PC-3 (cell line): ENCODE results near the gene SH3BP4. TPM values are rescaled to one million over a fixed set of nuclear protein-coding genes. Genes with fewer than 3 reads are reported as not detected.

Experiments
- ATAC-seq: fragments of 200-7000 bp; cut with Tn5 transposase; 2 replicates; pipeline ENCODE4 v1.9.1; 2020; ENCODE audit warnings: mild to moderate bottlenecking, moderate library complexity
- BruUV-seq: library from RNA; stranded (reverse); fragments of 400-500 nt; replicated peaks from 2 replicates; lab custom pipeline; 2021; lab: Mats Ljungman, UMichigan
- CTCF ChIA-PET: fragments of 300-600 bp; sonication (Branson Sonifier 250); formaldehyde crosslinking; loops from one replicate; lab custom pipeline; 2022; ENCODE audit warnings: antibody characterized with exemption; lab: Charles Lee
- POLR2A ChIA-PET: fragments of 300-600 bp; sonication (Branson Sonifier 250); formaldehyde crosslinking; loops from one replicate; lab custom pipeline; 2022; ENCODE audit warnings: antibody characterized with exemption; ENCODE audit not compliant: unreplicated experiment; lab: Charles Lee
- DNase-seq: peaks from one replicate; pipeline ENCODE4 v3.0.0-alpha.2; 2015
- H2AFZ ChIP-seq: fragments of 300-600 bp; sonication (generic); 2 replicates; pipeline ENCODE4 v1.6.0; 2016; ENCODE audit warnings: antibody characterized with exemption, low read length
- H3F3A ChIP-seq: fragments of 300-600 bp; sonication (generic); one replicate; pipeline ENCODE4 v1.6.0; 2017; ENCODE audit warnings: antibody characterized with exemption, low read length, control low read depth, mild to moderate bottlenecking; ENCODE audit not compliant: unreplicated experiment
- H3K27ac ChIP-seq: fragments of 300-600 bp; sonication (generic); 2 replicates; pipeline ENCODE4 v1.5.1; 2016; ENCODE audit warnings: mild to moderate bottlenecking, low read length
- H3K27me3 ChIP-seq: fragments of 300-600 bp; sonication (generic); 2 replicates; pipeline ENCODE4 v1.6.1; 2016; ENCODE audit warnings: low read length, mixed read lengths
- H3K36me3 ChIP-seq: fragments of 300-600 bp; sonication (generic); 2 replicates; pipeline ENCODE4 v1.6.1; 2016; ENCODE audit warnings: low read depth, mixed run types, low read length, mixed read lengths
- H3K4me1 ChIP-seq: fragments of 300-600 bp; sonication (generic); 2 replicates; pipeline ENCODE4 v1.5.1; 2016; ENCODE audit warnings: low read length; ENCODE audit not compliant: insufficient read depth
- H3K4me2 ChIP-seq: fragments of 300-600 bp; sonication (generic); 2 replicates; pipeline ENCODE4 v1.6.0; 2016; ENCODE audit warnings: low read length
- H3K4me3 ChIP-seq: fragments of 300-600 bp; sonication (generic); 2 replicates; pipeline ENCODE4 v1.5.1; 2016; ENCODE audit warnings: mild to moderate bottlenecking, low read length, mixed read lengths
- H3K79me2 ChIP-seq: fragments of 300-600 bp; sonication (generic); 2 replicates; pipeline ENCODE4 v1.6.1; 2017; ENCODE audit warnings: low read length, mixed read lengths
- H3K9ac ChIP-seq: fragments of 300-600 bp; sonication (generic); 2 replicates; pipeline ENCODE4 v1.6.0; 2016; ENCODE audit warnings: mild to moderate bottlenecking, low read length
- H3K9me2 ChIP-seq: fragments of 300-600 bp; sonication (generic); replicated peaks from 2 replicates; pipeline ENCODE4 v1.6.1; 2016; ENCODE audit warnings: mixed run types, low read length, mixed read lengths
- H3K9me3 ChIP-seq: fragments of 300-600 bp; sonication (generic); 2 replicates; pipeline ENCODE4 v1.6.1; 2016; ENCODE audit warnings: low read length, mixed read lengths
- H4K20me1 ChIP-seq: fragments of 300-600 bp; sonication (generic); 2 replicates; pipeline ENCODE4 v1.6.1; 2016; ENCODE audit warnings: low read length, mixed read lengths
- CTCF ChIP-seq: fragments of 300-600 bp; sonication (generic); conservative IDR thresholded peaks from 2 replicates; pipeline ENCODE4 v1.5.1; 2017; ENCODE audit warnings: antibody characterized with exemption, low read depth, mild to moderate bottlenecking, low read length
- EZH2 ChIP-seq: fragments of 300-600 bp; sonication (generic); IDR thresholded peaks from one replicate; pipeline ENCODE4 v1.6.1; 2017; ENCODE audit warnings: antibody characterized with exemption, mild to moderate bottlenecking, low read length; ENCODE audit not compliant: unreplicated experiment
- EZH2phosphoT487 ChIP-seq: fragments of 300-600 bp; sonication (generic); IDR thresholded peaks from 2 replicates; pipeline ENCODE4 v1.6.1; 2018; ENCODE audit warnings: mild to moderate bottlenecking, antibody characterized with exemption, low read length, borderline replicate concordance
- intact Hi-C: fragments of 100-400 bp; cut with micrococcal nuclease; formaldehyde crosslinking; loops from 2 replicates; pipeline ENCODE4 v1.9.0; 2023
- total RNA-seq: library from RNA; depleted of rRNA; stranded (reverse); fragments of >200 nt; gene quantifications from 2 replicates; pipeline ENCODE4 v1.2.3, GENCODE V29; 2014

The SH3BP4 gene
- total RNA-seq, 1 experiment from 2014 or later = 35.2 TPM

DNA sequence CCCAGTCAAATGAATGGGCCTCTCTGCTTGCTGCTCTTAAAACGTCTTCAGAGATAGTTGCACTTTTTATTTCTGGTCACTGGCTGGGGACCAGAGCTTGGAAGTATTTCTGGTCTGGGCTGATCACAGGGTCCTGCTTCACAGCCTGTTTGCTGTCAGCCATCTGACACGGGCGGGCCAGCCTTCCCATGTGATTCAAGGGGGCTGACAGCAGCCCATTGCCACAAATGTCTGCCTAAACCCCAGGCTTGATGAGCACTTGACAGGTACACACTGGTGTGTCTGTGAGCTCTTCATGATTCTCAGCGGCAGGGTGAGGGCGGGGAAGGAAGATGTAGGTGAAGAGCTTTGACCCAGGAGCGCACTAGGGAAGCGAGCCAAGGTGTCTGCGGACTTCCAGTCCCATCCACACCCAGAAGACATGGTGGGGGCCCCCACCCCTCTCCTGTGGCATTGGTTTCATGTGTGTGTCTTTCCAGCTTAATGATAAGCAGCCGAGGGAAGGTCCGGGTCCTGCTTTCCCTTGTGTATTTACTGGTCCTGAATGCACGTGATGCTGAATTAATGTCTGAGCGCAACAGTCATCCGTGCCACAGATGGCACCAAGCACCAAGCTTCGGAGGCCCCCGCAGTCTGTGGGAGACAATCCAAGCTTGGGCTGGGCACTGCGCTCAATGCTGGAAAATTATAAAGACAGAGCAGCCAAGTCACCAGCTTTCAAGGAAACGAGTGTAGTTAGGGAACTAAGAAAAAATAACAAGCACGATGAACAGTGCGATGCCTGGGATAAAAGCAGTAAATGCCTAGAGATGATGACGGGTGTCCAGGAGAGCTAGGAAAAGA is 73.3 kb downstream of the SH3BP4 start:
- no peak for TF ChIP-seq EZH2phosphoT487
- no peak for TF ChIP-seq EZH2
- TF ChIP-seq CTCF = no peak
- Histone ChIP-seq H3K9me2 (no peaks in the 10 kb centered on the region), H3K9ac (peak overlapping the region; percentile 38), H3K4me1 (peaks cover 83% of the 10 kb centered on the region), H3K27ac (peak overlapping the region; percentile 98), H3K9me3 (no peaks in the 10 kb centered on the region), H3K79me2 (peaks cover 62% of the 10 kb centered on the region), H4K20me1 (no peaks in the 10 kb centered on the region), H3F3A (peaks cover 16% of the 10 kb centered on the region), H3K27me3 (no peaks in the 10 kb centered on the region), H3K36me3 (no peaks in the 10 kb centered on the region), H3K4me2 (peak overlapping the region; percentile 91), H3K4me3 (peak overlapping the region; percentile 14; the same call in 1 of the 2 replicates), H2AFZ (no peak overlapping the region)
- POLR2A ChIA-PET = interaction anchor here (1.2 kb wide), 1 partner anchor 44 kb away, joined by 15 read pairs; no protein-coding TSS in a partner anchor
- ATAC-seq = no peak
- CTCF ChIA-PET = no interaction called here
- no peak for DNase-seq
- no TSS peak for BruUV-seq
- intact Hi-C loops = loop anchor here (10.0 kb wide), 1 partner anchor 1610 kb away; no protein-coding TSS in a partner anchor

DNA sequence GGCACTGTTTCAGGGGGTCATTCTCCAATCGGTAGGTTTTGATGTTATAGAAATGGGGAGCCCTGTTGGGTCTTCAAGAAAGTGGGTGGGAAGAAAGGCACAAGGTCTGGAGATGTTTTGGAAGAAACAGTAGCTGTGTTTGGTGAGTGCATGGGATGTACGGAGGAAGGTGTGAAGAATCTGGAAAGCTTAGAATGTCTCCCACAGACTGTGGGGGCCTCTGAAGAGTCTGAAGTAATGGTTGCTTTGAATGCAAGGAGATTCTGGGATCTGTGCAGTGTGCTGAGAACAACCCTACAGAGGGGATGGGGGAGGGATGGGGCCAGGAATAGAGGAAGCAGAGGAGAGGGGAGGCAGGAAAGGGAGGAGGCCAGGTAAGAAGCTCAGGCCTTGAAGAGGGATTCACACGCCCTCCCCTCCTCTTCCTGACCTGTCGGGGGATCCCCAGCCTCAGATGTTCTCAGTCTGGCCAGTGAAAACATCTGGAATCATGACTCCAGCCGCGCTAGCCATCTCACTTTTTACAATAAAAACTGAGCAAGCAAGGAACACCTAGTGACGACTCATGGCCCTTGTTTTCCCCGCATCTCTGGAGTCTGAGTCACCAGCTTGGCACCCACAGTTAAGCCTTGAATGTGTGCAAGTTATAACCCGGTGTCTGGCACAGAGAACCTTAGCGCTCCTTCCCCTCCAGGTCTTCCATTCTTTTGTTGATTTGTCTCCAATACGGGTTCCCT is 74.2 kb downstream of the SH3BP4 start:
- peaks cover 67% of the 10 kb centered on the region for H3K79me2 ChIP-seq

More for the DNA sequence above, 74.2 kb downstream of the SH3BP4 start:
- no TSS peak for BruUV-seq
- Histone ChIP-seq H3K9ac (peak overlapping the region; percentile 83), H3K4me3 (peak overlapping the region; percentile 52), H3K4me2 (peak overlapping the region; percentile 91), H4K20me1 (no peaks in the 10 kb centered on the region), H3K27me3 (no peaks in the 10 kb centered on the region), H3K36me3 (no peaks in the 10 kb centered on the region), H2AFZ (no peak overlapping the region), H3K9me3 (no peaks in the 10 kb centered on the region), H3K9me2 (no peaks in the 10 kb centered on the region), H3K4me1 (peaks cover 76% of the 10 kb centered on the region), H3F3A (peaks cover 12% of the 10 kb centered on the region), H3K27ac (peak overlapping the region; percentile 98)
- ChIA-PET POLR2A (interaction anchor here (1.2 kb wide), 1 partner anchor 44 kb away, joined by 15 read pairs; no protein-coding TSS in a partner anchor), CTCF (no interaction called here)
- peak; percentile 58 for ATAC-seq
- TF ChIP-seq CTCF (no peak), EZH2 (no peak), EZH2phosphoT487 (no peak)
- peak; percentile 95 for DNase-seq
- intact Hi-C loops = loop anchor here (1.0 to 10.0 kb wide), 3 partner anchors 73 to 1611 kb away; partner anchors contain the start of gene SH3BP4
